Sigmoid colon (tissue), 4 donors: ENCODE measurements around the gene CEP44.

Experiments
- CTCF ChIP-seq, 4 experiments: fragments of 450-650 bp in 3 of 4; fragments of 200-600 bp in 1 of 4; IDR thresholded peaks; one replicate each; pipeline ENCODE4 v1.5.1; 2016 to 2019; ENCODE audit warnings: antibody characterized with exemption in 4 of 4, mild to moderate bottlenecking in 3 of 4, moderate library complexity in 2 of 4
- POLR2A ChIP-seq, 2 donors: fragments of 450-650 bp; IDR thresholded peaks; one replicate each; pipeline ENCODE4 v1.6.1; 2016; ENCODE audit warnings: antibody characterized with exemption in 2 of 2, mild to moderate bottlenecking in 2 of 2, moderate library complexity in 2 of 2
- POLR2AphosphoS5 ChIP-seq, 4 donors: sonication (generic); formaldehyde crosslinking; IDR thresholded peaks; one replicate each; pipeline ENCODE4 v1.6.1; 2017; ENCODE audit warnings: antibody characterized with exemption in 4 of 4

- TF ChIP-seq CTCF (IDR thresholded peaks at IDR 0.05) (no peak), POLR2AphosphoS5 (IDR thresholded peaks at IDR 0.05) (no peak), POLR2A (IDR thresholded peaks at IDR 0.05) (no peak)
Measured at GRCh38 chr4:174303687-174304086, 20.0 kb downstream of the CEP44 start.
